G401.6 (cell line): Measurements from ENCODE around the gene STK11IP.
A peak's percentile ranks its signal among the peaks of the same experiment; 100 is the strongest.

Experiments used
- FAIRE-seq: peaks from 2 replicates; lab custom pipeline; 2012; peaks lifted over from hg19 to GRCh38; lab: Jason Lieb, UNC

STK11IP gene

GRCh38 chr2:219597552-219598307, at the start of gene STK11IP:
STK11IP (plus strand) TSS chr2:219597857; CDS start chr2:219598120, 263 bp downstream.
- peak; percentile 97 for FAIRE-seq

DNA sequence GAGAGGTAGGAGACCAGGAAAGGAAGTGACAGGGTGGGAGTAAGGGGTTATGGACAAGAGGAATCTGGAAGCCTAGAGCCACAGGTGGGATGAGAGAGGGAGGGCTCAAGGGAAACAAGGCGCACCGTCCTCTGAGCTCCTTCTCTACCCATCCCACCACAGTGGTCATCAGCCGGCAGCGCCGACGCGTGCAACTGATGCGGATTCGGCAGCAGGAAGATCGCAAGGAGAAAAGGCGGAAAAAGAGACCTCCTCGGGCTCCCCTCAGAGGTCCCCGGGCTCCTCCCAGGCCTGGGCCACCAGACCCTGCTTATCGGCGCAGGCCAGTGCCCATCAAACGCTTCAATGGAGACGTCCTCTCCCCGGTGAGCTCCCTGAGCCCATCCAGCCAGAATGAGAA, 48.7 kb upstream of the STK11IP start:
- FAIRE-seq: no peak

- no peak for FAIRE-seq
Observed at GRCh38 chr2:219549619-219550018, 48.0 kb upstream of the STK11IP start.

DNA sequence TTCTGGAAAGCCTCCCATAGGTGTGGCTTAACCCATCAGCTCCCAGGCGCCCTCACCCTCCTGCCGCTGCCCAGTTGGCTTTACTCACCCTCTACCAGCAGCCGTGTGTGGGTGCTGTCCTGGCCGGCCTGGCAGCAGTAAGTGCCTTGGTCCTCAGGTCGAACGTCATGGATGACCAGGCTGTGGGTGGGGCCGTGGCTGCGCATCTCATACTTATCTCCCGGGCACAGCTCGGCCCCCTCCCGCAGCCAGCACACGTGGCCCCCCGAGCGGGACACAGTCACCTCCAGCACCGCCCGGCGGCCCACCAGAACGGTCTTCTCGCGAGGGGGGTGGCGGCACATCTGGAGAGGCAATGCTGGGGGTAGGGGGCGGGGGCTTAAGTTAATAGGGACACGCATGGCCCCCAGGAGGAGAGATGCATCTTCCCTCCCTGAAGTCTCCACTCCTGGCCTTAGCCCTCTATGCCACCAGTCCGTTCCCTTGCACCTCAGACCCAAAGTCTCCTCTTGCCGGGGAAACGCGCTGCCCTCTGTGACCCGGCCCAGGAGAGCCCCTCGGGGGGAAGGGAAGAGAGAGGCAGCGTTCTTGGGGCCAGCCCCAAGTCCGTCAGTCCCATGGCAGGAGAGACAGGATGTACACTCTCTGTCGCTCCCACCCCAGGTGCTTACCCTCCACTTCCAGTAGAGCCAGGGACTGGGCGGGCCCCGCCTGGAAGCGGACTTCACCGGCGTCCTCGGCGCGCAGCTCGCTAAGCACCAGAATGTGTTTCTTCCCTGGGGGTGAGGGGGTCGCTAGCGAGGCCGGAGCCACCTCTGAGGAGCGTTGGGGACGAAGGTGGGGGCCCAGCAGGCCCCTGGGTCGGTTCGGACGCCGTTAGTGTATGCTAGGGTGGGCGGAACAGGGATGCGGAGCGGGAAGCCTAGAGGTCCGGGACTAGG, 45.9 kb upstream of the STK11IP start:
- FAIRE-seq: no peak

- FAIRE-seq: peak; percentile 30
Observed at GRCh38 chr2:219552382-219553167, 45.1 kb upstream of the STK11IP start.

- no peak for FAIRE-seq
Observed at GRCh38 chr2:219553168-219553417, 44.6 kb upstream of the STK11IP start.

DNA sequence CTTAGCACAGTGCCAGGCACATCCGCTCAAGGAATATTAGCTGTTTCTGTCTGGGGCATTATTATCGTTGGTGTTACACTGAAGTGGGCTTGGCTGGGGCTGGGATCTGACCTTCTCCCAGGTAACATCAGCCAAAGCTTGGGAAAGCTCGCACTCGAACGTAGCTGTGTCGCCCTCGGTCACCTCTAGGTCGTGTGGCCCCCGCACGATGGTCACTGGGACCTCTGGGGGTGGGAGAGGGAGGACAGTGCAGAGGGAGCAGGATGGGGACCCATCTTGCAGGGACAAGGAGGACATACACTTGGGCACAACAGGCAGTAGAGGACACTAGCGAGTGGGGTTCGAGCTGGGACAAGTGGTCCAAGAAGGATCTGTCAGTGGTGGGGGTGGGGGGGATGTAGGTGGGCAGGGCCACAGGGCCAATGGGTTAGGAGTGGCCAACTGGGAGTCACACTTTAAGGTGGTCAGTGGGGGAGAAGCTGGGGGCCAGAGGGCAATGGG, 44.1 kb upstream of the STK11IP start:
- no peak for FAIRE-seq

DNA sequence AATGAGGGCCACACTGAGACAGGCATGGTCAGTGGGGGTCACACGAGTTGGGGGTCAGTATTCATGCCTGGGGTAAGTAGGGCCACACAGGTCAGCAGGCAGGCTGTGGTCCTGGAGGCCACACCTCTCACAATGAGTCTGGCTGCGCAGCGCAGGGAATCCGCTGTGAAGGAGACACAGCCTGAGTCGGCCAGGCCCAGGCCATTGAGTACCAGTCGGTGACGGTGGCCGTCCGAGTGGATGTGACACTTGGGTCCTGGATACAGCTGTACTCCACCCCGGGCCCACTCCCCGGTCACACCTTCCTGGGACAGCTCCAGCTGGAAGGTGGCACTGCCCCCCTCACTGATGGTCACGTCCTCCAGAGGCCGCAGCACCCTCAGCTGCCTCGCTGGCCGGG, 43.3 kb upstream of the STK11IP start:
- no peak for FAIRE-seq

DNA sequence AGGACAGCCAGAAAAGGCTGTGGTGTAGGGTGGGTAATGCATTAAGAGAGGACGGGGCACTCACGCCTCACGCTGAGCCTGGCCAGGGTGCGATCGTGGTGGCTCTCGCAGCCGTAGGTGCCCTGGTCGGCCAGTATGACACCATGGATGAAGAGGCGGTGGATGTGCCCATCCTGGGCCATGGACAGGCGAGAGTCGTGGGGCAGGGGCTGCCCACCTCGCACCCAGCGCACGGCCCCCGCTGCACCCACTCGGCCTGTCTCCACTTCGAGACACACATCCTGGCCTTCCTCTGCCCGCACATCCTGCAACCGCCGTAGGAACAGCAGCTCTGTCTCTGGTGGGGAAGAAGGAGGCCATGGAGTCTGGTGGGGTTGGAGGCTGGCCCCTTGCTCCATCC, 41.7 kb upstream of the STK11IP start:
- FAIRE-seq: no peak

GRCh38 chr2:219556413-219556812, 41.2 kb upstream of the STK11IP start:
- no peak for FAIRE-seq

GRCh38 chr2:219557320-219557719, 40.3 kb upstream of the STK11IP start:
- no peak for FAIRE-seq

DNA sequence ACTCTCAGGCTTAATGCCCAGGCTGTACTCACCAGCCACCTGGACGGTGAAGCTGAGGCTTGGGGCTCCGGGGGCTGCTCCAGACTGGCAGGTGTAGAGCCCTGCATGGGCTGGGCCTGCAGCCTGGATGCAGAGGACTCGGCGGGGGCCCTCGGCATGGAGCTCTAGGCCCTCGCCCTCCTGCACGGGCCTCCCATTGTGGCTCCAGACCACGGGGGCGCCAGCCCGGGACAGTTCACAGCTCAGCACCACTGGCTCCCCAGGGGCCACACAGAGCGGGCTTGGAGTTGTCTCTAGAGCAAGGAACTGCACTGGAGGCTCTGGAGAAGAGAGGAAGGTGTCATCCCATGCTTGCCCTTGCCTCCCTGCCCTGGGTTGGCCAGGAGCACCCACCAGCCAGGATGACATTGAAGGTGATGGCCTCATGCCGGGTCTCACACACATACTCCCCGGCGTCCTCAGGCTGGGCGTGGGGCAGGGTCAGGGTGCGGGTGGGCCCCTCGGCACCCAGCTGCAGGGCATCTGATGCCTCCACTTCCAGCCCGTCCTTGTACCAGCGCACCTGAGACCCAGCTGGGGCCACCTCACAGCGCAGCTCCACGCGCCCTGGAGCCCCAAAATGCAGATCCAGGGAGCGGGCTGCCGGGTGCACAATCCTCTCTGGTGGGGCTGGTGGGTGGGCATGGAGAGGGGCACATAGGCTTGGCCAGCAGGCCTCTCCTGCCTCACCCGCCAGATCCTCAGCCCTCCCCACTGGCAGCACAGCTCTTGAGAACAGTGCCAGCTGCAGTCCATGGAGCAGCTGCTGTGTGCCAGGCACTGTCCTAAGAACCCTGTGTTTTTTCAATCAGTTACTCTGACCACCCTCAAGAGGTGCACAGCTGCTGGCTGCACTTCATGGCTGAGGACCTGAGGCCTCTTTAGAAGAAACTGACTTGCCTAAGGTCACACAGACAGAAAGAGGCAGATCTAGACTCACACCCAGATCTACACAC, 39.6 kb upstream of the STK11IP start:
- FAIRE-seq: no peak

DNA sequence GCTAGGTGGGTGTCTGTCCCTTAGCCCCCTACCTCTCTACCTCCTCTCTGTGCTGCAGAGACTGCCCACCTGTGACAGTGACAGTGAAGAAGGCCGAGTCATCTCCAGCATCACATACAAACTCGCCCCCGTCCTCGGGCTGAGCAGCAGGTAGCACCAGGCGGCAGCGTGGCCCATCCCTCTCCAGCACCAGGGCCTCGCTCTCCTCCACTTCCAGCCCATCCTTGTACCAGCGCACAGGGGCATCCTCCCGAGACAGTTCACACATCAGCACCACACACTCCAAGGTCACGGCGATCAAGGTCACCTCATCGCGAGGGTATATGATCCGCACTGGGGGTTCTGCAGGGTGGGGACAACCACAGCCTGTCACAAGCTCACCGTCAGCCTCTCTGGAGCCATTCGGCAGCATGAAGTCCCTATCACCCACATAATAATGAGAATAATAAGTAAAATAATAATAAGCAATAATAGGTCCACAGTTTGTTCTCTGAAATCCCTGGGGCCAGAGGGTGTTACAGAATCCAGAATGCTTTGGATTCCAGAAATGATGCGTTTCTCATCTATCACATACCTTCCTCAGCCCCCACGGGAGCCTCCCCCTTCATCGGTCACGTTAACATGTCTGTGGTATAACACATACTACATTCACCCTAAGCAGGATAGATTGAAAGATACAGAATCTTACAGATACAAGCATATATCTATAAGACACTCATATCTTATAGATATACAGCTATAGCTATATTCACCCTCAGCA, 38.3 kb upstream of the STK11IP start:
- no peak for FAIRE-seq

- no peak for FAIRE-seq
Observed at GRCh38 chr2:219560037-219560892, 37.4 kb upstream of the STK11IP start.

- FAIRE-seq: no peak
Observed at GRCh38 chr2:219560893-219561178, 36.8 kb upstream of the STK11IP start.

DNA sequence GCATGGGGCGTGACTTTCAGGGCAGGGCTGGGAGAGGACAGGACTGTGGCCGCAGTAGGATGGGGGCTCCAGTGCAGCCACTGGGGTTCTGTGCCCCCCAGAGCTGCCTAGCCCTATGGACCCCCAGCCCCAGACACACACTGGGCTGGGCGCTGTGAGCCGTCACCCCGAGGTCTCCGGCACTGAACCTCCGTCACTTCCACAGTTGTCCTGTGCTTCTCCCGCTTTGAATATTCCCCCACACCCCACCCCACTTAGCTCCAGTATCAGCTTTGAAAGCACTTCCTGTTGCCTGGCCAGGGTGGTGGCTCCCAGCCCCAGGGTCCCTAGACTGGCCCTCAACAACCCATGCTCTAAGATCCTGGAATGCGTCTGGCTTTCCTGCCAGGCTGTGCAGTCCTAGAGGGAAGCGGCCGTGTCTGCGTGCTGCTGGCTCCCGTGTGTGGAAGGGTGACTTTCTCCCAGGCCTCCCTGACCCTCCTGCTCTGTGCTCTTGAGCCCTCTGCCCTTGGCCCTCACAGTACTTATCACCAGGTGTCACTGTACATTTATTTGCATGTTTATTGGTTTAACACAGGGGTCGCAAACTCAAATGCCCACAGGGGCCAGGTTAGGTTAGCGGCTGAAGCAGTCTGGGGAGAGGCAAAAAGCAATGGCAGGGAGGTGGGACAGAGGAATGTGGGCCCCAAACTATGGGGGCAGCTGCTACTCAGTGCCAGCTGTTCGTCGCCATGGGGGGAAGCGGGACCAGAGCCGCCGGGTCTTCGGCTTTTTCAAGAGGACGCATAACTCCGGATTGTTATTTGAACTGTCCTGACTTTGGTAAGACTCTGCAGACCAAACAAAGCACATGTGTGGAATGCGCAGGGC, 36.2 kb upstream of the STK11IP start:
- FAIRE-seq: no peak

GRCh38 chr2:219562049-219563020, 35.3 kb upstream of the STK11IP start:
- no peak for FAIRE-seq
